HepG2 (cell line): ENCODE measurements around the gene ABCE1. TPM values are rescaled to one million over a fixed set of nuclear protein-coding genes. Genes with fewer than 3 reads are reported as not detected.

ENCODE experiments used
- AKAP8 ChIP-seq: sonication (generic); formaldehyde crosslinking; IDR thresholded peaks from 2 replicates; pipeline ENCODE4 v1.5.1; 2020; ENCODE audit warnings: mild to moderate bottlenecking, missing genetic modification reagents
- ARID2 ChIP-seq: sonication (generic); formaldehyde crosslinking; IDR thresholded peaks from 2 replicates; pipeline ENCODE4 v1.8.1; 2022; ENCODE audit warnings: mild to moderate bottlenecking, missing genetic modification reagents, borderline replicate concordance
- BCL6 ChIP-seq: IDR thresholded peaks from 2 replicates; pipeline ENCODE4 v1.6.1; 2016; ENCODE audit warnings: missing genetic modification reagents, missing compliant biosample characterization
- KLF9 ChIP-seq: IDR thresholded peaks from 2 replicates; pipeline ENCODE4 v1.6.1; 2016; ENCODE audit warnings: low read depth
- MBNL3 ChIP-seq: fragments of 250-450 bp; sonication (Bioruptor Pico); conservative IDR thresholded peaks from 2 replicates; pipeline ENCODE4 v1.8.0; 2022; ENCODE audit warnings: mild to moderate bottlenecking, inconsistent platforms
- MLLT10 ChIP-seq: sonication (generic); formaldehyde crosslinking; IDR thresholded peaks from 2 replicates; pipeline ENCODE4 v1.4.0; 2020; ENCODE audit warnings: missing genetic modification reagents
- PHF8 ChIP-seq: sonication (generic); formaldehyde crosslinking; IDR thresholded peaks from 2 replicates; pipeline ENCODE4 v1.5.0; 2020; ENCODE audit warnings: missing genetic modification reagents
- RBFOX2 ChIP-seq: fragments of 200-400 bp; formaldehyde crosslinking; IDR thresholded peaks from 2 replicates; pipeline ENCODE4 v1.6.1; 2017; ENCODE audit warnings: low read depth, mild to moderate bottlenecking, low read length
- SYNCRIP ChIP-seq: fragments of 200-400 bp; formaldehyde crosslinking; IDR thresholded peaks from 2 replicates; pipeline ENCODE4 v1.6.1; 2018; ENCODE audit warnings: mild to moderate bottlenecking, low read depth, low read length; ENCODE audit not compliant: insufficient read depth
- ZBTB37 ChIP-seq: sonication (generic); formaldehyde crosslinking; IDR thresholded peaks from 2 replicates; pipeline ENCODE4 v1.4.0; 2020; ENCODE audit warnings: mild to moderate bottlenecking, missing genetic modification reagents
- ZHX2 ChIP-seq, 2 experiments: sonication (generic) in 1 of 2; formaldehyde crosslinking in 1 of 2; IDR thresholded peaks; 2 replicates each; pipeline versions ENCODE4 v1.6.1 to v1.9.0; 2014 to 2022; ENCODE audit warnings: antibody characterized with exemption in 1 of 2, borderline replicate concordance in 1 of 2, inconsistent platforms in 1 of 2, low read depth in 1 of 2, missing genetic modification reagents in 1 of 2
- ZKSCAN1 ChIP-seq: fragments of 150-350 bp; IDR thresholded peaks from 2 replicates; pipeline ENCODE4 v1.6.1; 2014; ENCODE audit warnings: low read length
- ZNF234 ChIP-seq: sonication (generic); formaldehyde crosslinking; conservative IDR thresholded peaks from 2 replicates; pipeline ENCODE4 v1.5.1; 2020; ENCODE audit warnings: mild to moderate bottlenecking, missing genetic modification reagents
- ZNF615 ChIP-seq: sonication (generic); formaldehyde crosslinking; IDR thresholded peaks from 2 replicates; pipeline ENCODE4 v1.5.0; 2020; ENCODE audit warnings: mild to moderate bottlenecking, missing genetic modification reagents, borderline replicate concordance
- ZNF724P ChIP-seq: sonication (generic); formaldehyde crosslinking; IDR thresholded peaks from 2 replicates; pipeline ENCODE4 v1.8.0; 2022; ENCODE audit warnings: missing genetic modification reagents, borderline replicate concordance
- polyA plus RNA-seq, 8 experiments: library from polyadenylated mRNA; depleted of rRNA in 3 of 8; stranded (reverse) in 7 of 8; unstranded in 1 of 8; fragments of >200 nt; fragmentation: Illumina TruSeq in 4 of 8; extraction: Trizol in 4 of 8; gene quantifications; 2 replicates each; pipeline versions ENCODE4 v1.2.1 to v1.2.3, GENCODE V29; 2011 to 2016; ENCODE audit warnings: low read depth in 4 of 8, missing spikeins in 1 of 8, mixed read lengths in 1 of 8; ENCODE audit not compliant: insufficient read depth in 1 of 8
- total RNA-seq, 5 experiments: library from RNA; depleted of rRNA; stranded (reverse); fragments of >200 nt; fragmentation: Illumina TruSeq; extraction: Trizol; gene quantifications; 2 replicates each; pipeline ENCODE4 v1.2.3, GENCODE V29; 2016; ENCODE audit warnings: low read depth in 1 of 5
- TF ChIP-seq, protein P1 (sequence below): sonication (generic); formaldehyde crosslinking; IDR thresholded peaks from 2 replicates; pipeline ENCODE4 v1.4.0; 2020; ENCODE audit warnings: missing genetic modification reagents, borderline replicate concordance
- TF ChIP-seq, protein P2 (sequence below): sonication (generic); formaldehyde crosslinking; IDR thresholded peaks from 2 replicates; pipeline ENCODE4 v1.8.1; 2023; ENCODE audit warnings: mild to moderate bottlenecking, missing genetic modification reagents, borderline replicate concordance

Gene ABCE1
- total and polyA plus RNA-seq, 2 of the 13 experiments (the other 11 are each of a cell fraction or from before 2014, with no cell fraction given): 50.8 to 139 TPM

DNA sequence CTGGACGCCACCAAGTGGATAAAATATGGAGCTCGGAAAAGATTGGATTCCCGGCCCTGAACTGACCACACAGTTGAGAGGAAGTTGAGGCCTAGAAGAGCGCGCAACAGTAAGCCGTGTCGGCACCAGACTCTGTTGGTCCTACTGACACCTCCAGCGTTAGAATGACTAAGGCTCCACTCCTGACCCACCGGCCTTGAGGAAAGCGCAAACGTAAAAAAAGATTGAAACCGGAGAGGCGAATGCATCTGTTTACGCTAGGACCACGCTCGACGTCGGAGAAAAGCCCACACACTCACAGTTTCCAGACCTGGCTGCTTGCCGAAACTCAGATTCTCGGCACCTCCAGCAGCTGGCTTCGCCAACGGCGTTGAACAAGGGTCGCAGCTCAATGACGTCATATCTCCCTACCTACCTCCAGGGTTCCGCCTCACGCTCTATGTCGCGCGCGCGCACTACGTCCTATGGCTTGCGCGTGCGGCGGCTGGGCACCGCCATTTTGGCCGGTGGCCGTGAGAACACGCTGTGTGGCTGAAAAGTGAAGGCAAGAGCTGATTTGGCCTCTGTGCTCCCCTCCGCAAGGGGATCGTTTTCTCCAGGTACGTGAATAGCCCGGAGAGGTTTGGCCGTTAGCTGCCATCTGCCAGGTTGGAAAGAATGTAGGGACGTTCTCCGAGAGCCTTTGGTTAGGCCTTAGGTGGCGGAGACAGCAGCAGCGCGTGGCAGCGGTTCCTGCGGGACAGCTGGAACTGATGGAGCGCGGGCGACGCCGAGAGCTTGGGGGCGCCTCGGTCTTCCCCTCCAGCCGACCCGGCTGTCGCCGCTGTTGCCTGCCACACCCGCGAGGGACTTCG lies at the start of gene ABCE1, which contains the start of gene ANAPC10 (continued):
- TF ChIP-seq ZHX2 (IDR thresholded peaks at IDR 0.05; ENCODE audit: low read depth): peak; percentile 98
- TF ChIP-seq ZHX2 (CRISPR knock-in tag; IDR thresholded peaks at IDR 0.05; ENCODE audit: borderline replicate concordance): no peak
- no peak for TF ChIP-seq MBNL3
- TF ChIP-seq ZNF234 (CRISPR knock-in tag): 0 out of 2 replicates have a peak, but pooled peaks have one; percentile 62
- TF ChIP-seq ZKSCAN1: 0 out of 2 replicates have a peak, but pooled peaks have one; percentile 11
- no peak for TF ChIP-seq ARID2 (CRISPR knock-in tag)
- TF ChIP-seq, protein P1, sequence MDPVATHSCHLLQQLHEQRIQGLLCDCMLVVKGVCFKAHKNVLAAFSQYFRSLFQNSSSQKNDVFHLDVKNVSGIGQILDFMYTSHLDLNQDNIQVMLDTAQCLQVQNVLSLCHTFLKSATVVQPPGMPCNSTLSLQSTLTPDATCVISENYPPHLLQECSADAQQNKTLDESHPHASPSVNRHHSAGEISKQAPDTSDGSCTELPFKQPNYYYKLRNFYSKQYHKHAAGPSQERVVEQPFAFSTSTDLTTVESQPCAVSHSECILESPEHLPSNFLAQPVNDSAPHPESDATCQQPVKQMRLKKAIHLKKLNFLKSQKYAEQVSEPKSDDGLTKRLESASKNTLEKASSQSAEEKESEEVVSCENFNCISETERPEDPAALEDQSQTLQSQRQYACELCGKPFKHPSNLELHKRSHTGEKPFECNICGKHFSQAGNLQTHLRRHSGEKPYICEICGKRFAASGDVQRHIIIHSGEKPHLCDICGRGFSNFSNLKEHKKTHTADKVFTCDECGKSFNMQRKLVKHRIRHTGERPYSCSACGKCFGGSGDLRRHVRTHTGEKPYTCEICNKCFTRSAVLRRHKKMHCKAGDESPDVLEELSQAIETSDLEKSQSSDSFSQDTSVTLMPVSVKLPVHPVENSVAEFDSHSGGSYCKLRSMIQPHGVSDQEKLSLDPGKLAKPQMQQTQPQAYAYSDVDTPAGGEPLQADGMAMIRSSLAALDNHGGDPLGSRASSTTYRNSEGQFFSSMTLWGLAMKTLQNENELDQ (CRISPR knock-in tag): no peak
- TF ChIP-seq PHF8: peak; percentile 97
- TF ChIP-seq ZNF615: no peak
- TF ChIP-seq ZBTB37 (CRISPR knock-in tag): peak; percentile 74; the same call in 1 of the 2 replicates
- no peak for TF ChIP-seq SYNCRIP
- peak; percentile 92 for TF ChIP-seq RBFOX2
- TF ChIP-seq MLLT10 (CRISPR knock-in tag): no peak
- TF ChIP-seq AKAP8 (CRISPR knock-in tag): no peak
- no peak for TF ChIP-seq KLF9
- TF ChIP-seq, protein P2, sequence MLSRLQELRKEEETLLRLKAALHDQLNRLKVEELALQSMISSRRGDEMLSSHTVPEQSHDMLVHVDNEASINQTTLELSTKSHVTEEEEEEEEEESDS (CRISPR knock-in tag): peak; percentile 59; the same call in 1 of the 2 replicates
- no peak for TF ChIP-seq BCL6 (CRISPR knock-in tag)
- TF ChIP-seq ZNF724P: peak; percentile 55; the same call in 1 of the 2 replicates
